ENCODE results near the gene UBAP2. TPM values are rescaled to one million over a fixed set of nuclear protein-coding genes. Genes with fewer than 3 reads are reported as not detected.

UBAP2 gene
- total RNA-seq, 6 experiments from 2014 or later: 9.5 to 15.9 (median 11.4) TPM

DNA sequence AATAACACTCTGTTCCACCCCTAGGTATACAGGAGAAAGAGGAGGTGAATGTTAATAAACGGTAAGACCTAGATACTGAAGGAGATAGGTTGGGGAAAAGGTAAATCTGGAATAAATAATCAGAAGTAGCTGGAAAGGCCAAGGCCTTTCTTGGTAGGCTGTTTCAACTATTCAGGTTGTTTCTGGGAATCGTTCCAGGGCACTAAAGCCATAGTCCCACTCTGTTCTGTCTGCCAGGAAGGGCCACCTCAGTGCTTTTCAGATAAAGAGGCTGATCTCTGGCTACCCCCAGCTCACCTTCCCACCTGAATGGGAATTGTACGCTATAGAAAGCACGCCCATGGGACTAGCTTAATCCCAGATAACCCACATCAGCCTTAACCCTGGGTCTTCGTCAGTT is 44.9 kb upstream of the UBAP2 start:
- intact Hi-C loops (cut with DNase I): no loop called here
- H3K4me1 ChIP-seq: no peaks in the 10 kb centered on the region
- WGBS (ENCODE audit: insufficient coverage, low coverage, low lambda C conversion rate, missing lambda C conversion rate): 89% methylated on average over 3 of the region's 5 CpGs
- no peak overlapping the region for H3K27ac ChIP-seq
- H3K36me3 ChIP-seq: peaks cover 5 to 92% (median 30%) of the 10 kb centered on the region in 4 donors
- H3K27me3 ChIP-seq: no peaks in the 10 kb centered on the region
- H3K4me3 ChIP-seq: no peak overlapping the region
- DNase-seq: no peak
- H3K9me3 ChIP-seq: no peaks in the 10 kb centered on the region
- no peak for TF ChIP-seq POLR2A (IDR thresholded peaks at IDR 0.05)
- TF ChIP-seq, protein P1, sequence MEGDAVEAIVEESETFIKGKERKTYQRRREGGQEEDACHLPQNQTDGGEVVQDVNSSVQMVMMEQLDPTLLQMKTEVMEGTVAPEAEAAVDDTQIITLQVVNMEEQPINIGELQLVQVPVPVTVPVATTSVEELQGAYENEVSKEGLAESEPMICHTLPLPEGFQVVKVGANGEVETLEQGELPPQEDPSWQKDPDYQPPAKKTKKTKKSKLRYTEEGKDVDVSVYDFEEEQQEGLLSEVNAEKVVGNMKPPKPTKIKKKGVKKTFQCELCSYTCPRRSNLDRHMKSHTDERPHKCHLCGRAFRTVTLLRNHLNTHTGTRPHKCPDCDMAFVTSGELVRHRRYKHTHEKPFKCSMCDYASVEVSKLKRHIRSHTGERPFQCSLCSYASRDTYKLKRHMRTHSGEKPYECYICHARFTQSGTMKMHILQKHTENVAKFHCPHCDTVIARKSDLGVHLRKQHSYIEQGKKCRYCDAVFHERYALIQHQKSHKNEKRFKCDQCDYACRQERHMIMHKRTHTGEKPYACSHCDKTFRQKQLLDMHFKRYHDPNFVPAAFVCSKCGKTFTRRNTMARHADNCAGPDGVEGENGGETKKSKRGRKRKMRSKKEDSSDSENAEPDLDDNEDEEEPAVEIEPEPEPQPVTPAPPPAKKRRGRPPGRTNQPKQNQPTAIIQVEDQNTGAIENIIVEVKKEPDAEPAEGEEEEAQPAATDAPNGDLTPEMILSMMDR (IDR thresholded peaks at IDR 0.05): no peak
- peak in 1 of 4 donors; percentile 33 for ATAC-seq

DNA sequence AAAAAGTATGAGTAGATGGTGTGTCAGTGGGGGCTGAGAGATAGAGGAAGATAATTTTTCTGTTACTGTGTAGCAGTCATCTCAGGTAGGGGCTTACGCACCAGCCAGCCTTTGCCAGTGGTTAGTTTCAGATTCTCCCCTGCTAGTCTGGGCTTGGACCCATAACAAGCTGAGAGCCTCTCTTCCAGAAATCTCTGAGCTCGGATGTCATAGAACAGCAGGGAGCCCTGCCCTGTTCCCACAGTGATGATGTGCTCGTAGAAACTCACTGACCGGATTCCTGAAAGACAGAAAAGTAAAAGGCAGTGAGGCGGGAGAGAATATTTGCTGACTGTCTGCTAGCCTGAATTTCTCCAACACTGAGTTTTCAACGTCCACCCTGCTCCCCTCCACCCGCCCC is 40.6 kb upstream of the UBAP2 start:
- 95% methylated on average over 7 of the region's 7 CpGs for WGBS (ENCODE audit: insufficient coverage, low coverage, low lambda C conversion rate, missing lambda C conversion rate)
- peaks cover 11 to 74% (median 23%) of the 10 kb centered on the region in 4 donors for H3K36me3 ChIP-seq
- DNase-seq (peak in 1 of 3 donors; percentile 3), ATAC-seq (no peak)
- H3K4me1 ChIP-seq: no peaks in the 10 kb centered on the region
- H3K9me3 ChIP-seq: no peaks in the 10 kb centered on the region
- H3K4me3 ChIP-seq: no peak overlapping the region
- H3K27ac ChIP-seq: no peak overlapping the region
- TF ChIP-seq, protein P1 (IDR thresholded peaks at IDR 0.05): no peak
- no peak for TF ChIP-seq POLR2A (IDR thresholded peaks at IDR 0.05)
- intact Hi-C loops (cut with DNase I): no loop called here
- H3K27me3 ChIP-seq: no peaks in the 10 kb centered on the region

DNA sequence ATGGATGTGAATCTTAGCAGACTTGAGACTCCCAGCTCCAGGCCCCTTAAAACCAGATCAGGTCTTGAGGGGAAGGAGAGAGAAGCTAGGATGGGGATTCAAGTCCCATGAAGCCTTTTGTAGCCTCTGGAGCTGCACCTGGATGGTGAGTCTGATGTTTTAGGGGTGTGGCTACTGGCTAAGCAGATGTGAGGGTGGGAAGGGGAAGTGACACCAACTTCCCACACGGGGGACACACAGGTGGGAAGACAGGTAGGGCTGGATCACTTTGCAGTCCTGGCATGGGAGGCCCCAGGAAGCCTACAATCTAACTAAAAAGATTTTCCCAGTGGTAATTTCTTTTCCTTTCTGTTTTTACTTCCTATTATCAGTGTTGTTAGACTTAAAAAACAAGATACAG is 38.7 kb upstream of the UBAP2 start:
- Histone ChIP-seq H3K36me3 (peaks cover 11 to 57% (median 16%) of the 10 kb centered on the region in 4 donors), H3K4me3 (no peak overlapping the region), H3K4me1 (no peaks in the 10 kb centered on the region), H3K9me3 (no peaks in the 10 kb centered on the region), H3K27ac (no peak overlapping the region), H3K27me3 (no peaks in the 10 kb centered on the region)
- ATAC-seq (no peak), DNase-seq (no peak)
- TF ChIP-seq POLR2A (IDR thresholded peaks at IDR 0.05): no peak
- TF ChIP-seq, protein P1 (IDR thresholded peaks at IDR 0.05): no peak
- WGBS (ENCODE audit: insufficient coverage, low coverage, low lambda C conversion rate, missing lambda C conversion rate): 40% methylated on average over 1 of the region's 1 CpG
- intact Hi-C loops (cut with DNase I): no loop called here

DNA sequence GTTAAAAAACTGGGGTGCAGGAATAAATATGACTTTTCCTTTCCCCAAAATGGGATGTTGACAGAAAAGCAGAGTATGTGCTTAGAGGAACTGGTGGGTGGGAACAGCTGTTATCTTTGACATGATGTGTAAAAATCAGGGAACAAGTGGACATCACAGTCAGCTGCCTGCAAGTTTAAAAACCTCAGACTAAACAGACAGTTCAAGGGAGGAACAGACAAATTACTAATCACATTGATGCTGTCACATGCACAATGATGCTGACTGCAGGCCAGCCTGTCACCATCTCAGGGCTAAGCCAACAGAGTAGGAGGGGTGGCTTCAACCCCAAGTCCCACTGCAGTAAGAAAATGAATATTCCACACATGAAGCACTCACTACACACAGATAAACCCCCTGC is 38.2 kb upstream of the UBAP2 start:
- TF ChIP-seq, protein P1 (IDR thresholded peaks at IDR 0.05): no peak
- no peak for TF ChIP-seq POLR2A (IDR thresholded peaks at IDR 0.05)
- Histone ChIP-seq H3K9me3 (no peaks in the 10 kb centered on the region), H3K4me1 (no peaks in the 10 kb centered on the region), H3K4me3 (no peak overlapping the region), H3K36me3 (peaks cover 9 to 52% (median 14%) of the 10 kb centered on the region in 4 donors), H3K27me3 (no peaks in the 10 kb centered on the region), H3K27ac (no peak overlapping the region)
- DNase-seq (peak in 1 of 3 donors; percentile 1), ATAC-seq (no peak)
- intact Hi-C loops (cut with DNase I): no loop called here
